H1 (cell line): Measurements from ENCODE around the gene PTPRC. TPM values are rescaled to one million over a fixed set of nuclear protein-coding genes. Genes with fewer than 3 reads are reported as not detected.

ENCODE experiments used
- CTCF ChIA-PET: fragments of 300-600 bp; sonication (Branson Sonifier 250); formaldehyde crosslinking; loops from one replicate; lab custom pipeline; 2021; ENCODE audit not compliant: partially characterized antibody; lab: Charles Lee
- POLR2A ChIA-PET: fragments of 300-600 bp; sonication (Branson Sonifier 250); formaldehyde crosslinking; loops from one replicate; lab custom pipeline; 2021; ENCODE audit warnings: inconsistent platforms; ENCODE audit not compliant: partially characterized antibody; lab: Charles Lee
- DNase-seq, 2 experiments: peaks; one replicate each; pipeline versions ENCODE4 v3.0.0 to v3.0.0-alpha.2; 2010 to 2022; ENCODE audit warnings: low spot score in 2 of 2, low read depth in 1 of 2, mixed read lengths in 1 of 2
- FAIRE-seq: peaks from 2 replicates; lab custom pipeline; 2011; peaks lifted over from hg19 to GRCh38; lab: Jason Lieb, UNC
- H2AFZ ChIP-seq: 2 replicates; pipeline ENCODE4 v1.8.1; 2012; ENCODE audit warnings: low read length, inconsistent platforms
- H2AK5ac ChIP-seq: 2 replicates; pipeline ENCODE4 v1.6.1; 2013; ENCODE audit warnings: low read depth, low read length
- H2BK120ac ChIP-seq: replicated peaks from 2 replicates; pipeline ENCODE3; 2013; ENCODE audit warnings: low read depth, low read length, inconsistent platforms
- H2BK12ac ChIP-seq: 2 replicates; pipeline ENCODE4 v1.6.1; 2013; ENCODE audit warnings: low read depth, low read length
- H2BK15ac ChIP-seq: 2 replicates; pipeline ENCODE4 v1.6.1; 2013; ENCODE audit warnings: low read length
- H2BK20ac ChIP-seq: 2 replicates; pipeline ENCODE4 v1.6.1; 2013; ENCODE audit warnings: low read length
- H2BK5ac ChIP-seq: 2 replicates; pipeline ENCODE4 v1.6.1; 2013; ENCODE audit warnings: low read depth, low read length
- H3K14ac ChIP-seq: 2 replicates; pipeline ENCODE4 v1.6.1; 2013; ENCODE audit warnings: inconsistent platforms; ENCODE audit not compliant: insufficient read length
- H3K18ac ChIP-seq: 2 replicates; pipeline ENCODE4 v1.6.1; 2013; ENCODE audit warnings: low read length; ENCODE audit errors: extremely low read depth
- H3K23ac ChIP-seq: 2 replicates; pipeline ENCODE4 v1.6.1; 2013; ENCODE audit warnings: inconsistent platforms; ENCODE audit not compliant: insufficient read length
- H3K23me2 ChIP-seq: 2 replicates; pipeline ENCODE4 v1.6.1; 2013; ENCODE audit warnings: low read depth, low read length
- H3K27ac ChIP-seq: 2 replicates; pipeline ENCODE4 v1.6.1; 2011; ENCODE audit warnings: low read depth, low read length, inconsistent platforms
- H3K27me3 ChIP-seq, 4 experiments: replicated peaks in 1 of 4; 1 replicate in 1 of 4; 2 replicates in 3 of 4; pipeline versions ENCODE4 v1.6.1 to v1.8.1; 2011 to 2013; ENCODE audit warnings: low read length in 3 of 4, mild to moderate bottlenecking in 3 of 4, inconsistent platforms in 2 of 4, mixed read lengths in 2 of 4, moderate library complexity in 1 of 4; ENCODE audit not compliant: control insufficient read depth in 3 of 4, insufficient read depth in 3 of 4; ENCODE audit errors: extremely low read depth in 1 of 4
- H3K36me3 ChIP-seq, 4 experiments: 2 replicates each; pipeline versions ENCODE4 v1.6.1 to v1.8.1; 2011 to 2013; ENCODE audit warnings: mild to moderate bottlenecking in 4 of 4, low read length in 3 of 4, moderate library complexity in 2 of 4, control low read depth in 1 of 4, inconsistent platforms in 1 of 4; ENCODE audit not compliant: insufficient read depth in 4 of 4, control insufficient read depth in 2 of 4
- H3K4ac ChIP-seq: replicated peaks from 2 replicates; pipeline ENCODE3; 2013; ENCODE audit warnings: low read length, low read depth, mixed read lengths, inconsistent platforms; ENCODE audit not compliant: insufficient read length
- H3K4me1 ChIP-seq, 4 experiments: replicated peaks in 1 of 4; 1 replicate in 1 of 4; 2 replicates in 3 of 4; pipeline versions ENCODE4 v1.6.1 to v1.8.1; 2011 to 2013; ENCODE audit warnings: low read length in 3 of 4, inconsistent platforms in 2 of 4, mixed read lengths in 1 of 4; ENCODE audit not compliant: insufficient read depth in 4 of 4, control insufficient read depth in 3 of 4
- H3K4me2 ChIP-seq, 2 experiments: 2 replicates each; pipeline versions ENCODE4 v1.6.1 to v1.8.1; 2011 to 2013; ENCODE audit warnings: low read depth in 2 of 2, low read length in 2 of 2, control low read depth in 1 of 2, inconsistent platforms in 1 of 2, mild to moderate bottlenecking in 1 of 2; ENCODE audit not compliant: insufficient read depth in 1 of 2
- H3K4me3 ChIP-seq, 4 experiments: fragments of 200-600, 300-600 bp in 1 of 4; sonication (generic), shearing (Covaris generic), sonication (Bioruptor Twin) in 1 of 4; 2 replicates each; pipeline versions ENCODE4 v1.5.1 to v1.8.1; 2011 to 2016; ENCODE audit warnings: low read length in 4 of 4, low read depth in 3 of 4, control low read depth in 2 of 4, inconsistent platforms in 2 of 4, mild to moderate bottlenecking in 2 of 4, mixed read lengths in 1 of 4, moderate library complexity in 1 of 4; ENCODE audit not compliant: insufficient read depth in 2 of 4; ENCODE audit errors: extremely low read depth in 1 of 4
- H3K56ac ChIP-seq: replicated peaks from 2 replicates; pipeline ENCODE3; 2013; ENCODE audit warnings: low read depth, mild to moderate bottlenecking, mixed read lengths, low read length, inconsistent platforms; ENCODE audit not compliant: insufficient read length
- H3K79me1 ChIP-seq: 2 replicates; pipeline ENCODE4 v1.6.1; 2013; ENCODE audit warnings: low read depth, low read length, control low read depth
- H3K79me2 ChIP-seq, 2 experiments: 2 replicates each; pipeline versions ENCODE4 v1.6.1 to v1.8.1; 2012 to 2013; ENCODE audit warnings: low read length in 2 of 2, mild to moderate bottlenecking in 2 of 2, inconsistent platforms in 1 of 2; ENCODE audit not compliant: insufficient read depth in 2 of 2, control insufficient read depth in 1 of 2
- H3K9ac ChIP-seq, 4 experiments: replicated peaks in 1 of 4; 1 replicate in 1 of 4; 2 replicates in 3 of 4; pipeline versions ENCODE4 v1.6.1 to v1.8.1; 2011 to 2013; ENCODE audit warnings: low read depth in 3 of 4, low read length in 3 of 4, control low read depth in 2 of 4, mild to moderate bottlenecking in 2 of 4, moderate library complexity in 2 of 4, inconsistent platforms in 1 of 4; ENCODE audit errors: extremely low read depth in 1 of 4
- H3K9me3 ChIP-seq, 2 experiments: 2 replicates each; pipeline versions ENCODE4 v1.6.1 to v1.8.1; 2012 to 2013; ENCODE audit warnings: mild to moderate bottlenecking in 2 of 2, moderate library complexity in 2 of 2, control low read depth in 1 of 2, inconsistent platforms in 1 of 2, low read depth in 1 of 2, low read length in 1 of 2, mixed read lengths in 1 of 2; ENCODE audit not compliant: insufficient read depth in 2 of 2
- H4K20me1 ChIP-seq, 2 experiments: replicated peaks in 1 of 2; 2 replicates each; pipeline versions ENCODE3 to v1.8.1; 2011 to 2013; ENCODE audit warnings: inconsistent platforms in 2 of 2, low read length in 2 of 2, mild to moderate bottlenecking in 1 of 2; ENCODE audit not compliant: insufficient read depth in 2 of 2, control insufficient read depth in 1 of 2
- H4K5ac ChIP-seq: 2 replicates; pipeline ENCODE4 v1.6.1; 2013; ENCODE audit warnings: low read length, low read depth, mixed read lengths, inconsistent platforms; ENCODE audit not compliant: insufficient read length
- H4K8ac ChIP-seq: 2 replicates; pipeline ENCODE4 v1.8.0; 2013; ENCODE audit warnings: mild to moderate bottlenecking, moderate library complexity, low read length, inconsistent platforms; ENCODE audit not compliant: insufficient read depth; ENCODE audit errors: extremely low read depth
- H4K91ac ChIP-seq: replicated peaks from 2 replicates; pipeline ENCODE3; 2013; ENCODE audit warnings: low read length, mixed read lengths, inconsistent platforms; ENCODE audit not compliant: insufficient read length
- RBBP5 ChIP-seq: IDR thresholded peaks from 2 replicates; pipeline ENCODE4 v1.7.1; 2012; ENCODE audit warnings: low read depth, mild to moderate bottlenecking, inconsistent platforms, low read length, moderate library complexity, borderline replicate concordance
- WGBS, 2 experiments: shearing (Covaris generic) in 1 of 2; methylation state at CpG; one replicate each; pipeline versions ENCODE4 v1.1.6 to v1.1.7; 2013 to 2015; ENCODE audit warnings: low lambda C conversion rate in 2 of 2, mixed read lengths in 2 of 2, inconsistent platforms in 1 of 2, low coverage in 1 of 2, missing lambda C conversion rate in 1 of 2; ENCODE audit not compliant: insufficient replicate concordance in 2 of 2, insufficient coverage in 1 of 2, insufficient read length in 1 of 2; ENCODE audit errors: extremely low coverage in 1 of 2, missing lambda C conversion rate in 1 of 2; 5-methylcytosine and 5-hydroxymethylcytosine counted together
- polyA plus RNA-seq, 7 experiments: library from polyadenylated mRNA; depleted of rRNA in 3 of 7; stranded (reverse) in 5 of 7; unstranded in 2 of 7; fragments of >200 nt in 5 of 7; fragments of 200-250 nt in 2 of 7; gene quantifications; 1 replicate in 5 of 7; 2 replicates in 1 of 7; 4 replicates in 1 of 7; pipeline versions ENCODE4 v1.2.1 to v1.2.3, GENCODE V29; 2011 to 2013; ENCODE audit warnings: missing spikeins in 2 of 7, mixed read lengths in 2 of 7
- total RNA-seq: library from RNA; stranded (reverse); fragmentation: NEBNext Ultra II Directional; extraction: Animal tissue kit (Norgen Biotek cat#: 25700); gene quantifications from 2 replicates; pipeline ENCODE4 v1.2.1, GENCODE V29; 2021
- TF ChIP-seq, protein P1 (sequence below), 3 experiments: IDR thresholded peaks; 1 replicate in 2 of 3; 2 replicates in 1 of 3; pipeline versions ENCODE4 v1.5.1 to v1.6.1; 2011; ENCODE audit warnings: low read length in 3 of 3, mild to moderate bottlenecking in 3 of 3, inconsistent platforms in 2 of 3, low read depth in 1 of 3, moderate library complexity in 1 of 3; ENCODE audit not compliant: insufficient read depth in 1 of 3; ENCODE audit errors: control extremely low read depth in 1 of 3

PTPRC gene
- total and polyA plus RNA-seq, 2 of the 8 experiments (the other 6 are each of a cell fraction or from before 2014, with no cell fraction given) = 0.05 TPM; not detected in 1

DNA sequence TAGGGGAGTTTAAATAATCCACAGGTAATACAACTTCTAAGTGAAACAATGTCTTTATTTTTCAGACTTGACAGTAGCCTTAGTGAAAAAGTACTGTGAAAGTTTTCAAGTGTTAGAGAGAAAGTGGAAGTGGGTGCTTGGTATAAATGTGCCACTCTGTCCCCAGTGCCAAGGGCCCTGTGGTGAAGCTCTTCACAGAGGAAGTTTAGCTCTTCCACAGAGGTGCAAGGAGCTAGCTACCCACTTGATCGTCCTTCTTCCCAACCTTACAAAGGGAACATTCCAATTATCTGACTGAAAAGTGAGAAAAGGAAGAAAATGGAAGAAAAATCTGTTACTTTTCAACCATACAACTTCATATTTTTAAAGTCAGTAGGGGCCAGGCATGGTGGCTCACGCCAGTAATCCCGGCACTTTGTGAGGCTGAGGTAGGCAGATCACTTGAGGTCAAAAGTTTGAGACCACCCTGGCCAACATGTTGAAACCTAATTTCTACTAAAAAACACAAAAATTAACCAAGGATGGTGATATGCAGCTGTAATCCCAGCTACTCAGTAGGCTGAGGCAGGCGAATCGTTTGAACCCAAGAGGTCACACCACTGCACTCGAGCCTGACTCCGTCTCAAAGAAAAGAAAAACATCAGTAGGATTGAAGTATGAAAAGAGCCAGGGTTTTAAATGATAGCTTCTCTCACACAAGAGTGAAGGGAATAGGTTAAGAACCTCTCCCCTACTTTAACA lies 41.0 kb upstream of the PTPRC start:
- Histone ChIP-seq H3K9ac (no peak overlapping the region), H3K79me1 (no peaks in the 10 kb centered on the region), H3K4me3 (no peak overlapping the region), H3K23me2 (no peaks in the 10 kb centered on the region), H2BK120ac (no peak overlapping the region), H3K56ac (no peak overlapping the region), H3K14ac (no peak overlapping the region), H4K20me1 (no peaks in the 10 kb centered on the region), H3K4me2 (no peak overlapping the region), H3K4me1 (no peaks in the 10 kb centered on the region), H3K4ac (no peak overlapping the region), H2BK20ac (no peak overlapping the region), H3K36me3 (no peaks in the 10 kb centered on the region; a peak in 1 of 8 replicates), H2AK5ac (no peak overlapping the region), H4K91ac (no peak overlapping the region), H2BK12ac (no peak overlapping the region), H2BK15ac (no peak overlapping the region), H3K9me3 (peaks cover 0 to 10% of the 10 kb centered on the region in 2 experiments; a peak in 1 of 4 replicates), H3K18ac (no peak overlapping the region), H2AFZ (no peak overlapping the region), H3K23ac (no peak overlapping the region), H3K79me2 (no peaks in the 10 kb centered on the region), H4K5ac (no peak overlapping the region), H3K27ac (no peak overlapping the region), H2BK5ac (no peak overlapping the region), H3K27me3 (no peaks in the 10 kb centered on the region), H4K8ac (no peak overlapping the region)
- TF ChIP-seq RBBP5 = no peak
- TF ChIP-seq, protein P1, sequence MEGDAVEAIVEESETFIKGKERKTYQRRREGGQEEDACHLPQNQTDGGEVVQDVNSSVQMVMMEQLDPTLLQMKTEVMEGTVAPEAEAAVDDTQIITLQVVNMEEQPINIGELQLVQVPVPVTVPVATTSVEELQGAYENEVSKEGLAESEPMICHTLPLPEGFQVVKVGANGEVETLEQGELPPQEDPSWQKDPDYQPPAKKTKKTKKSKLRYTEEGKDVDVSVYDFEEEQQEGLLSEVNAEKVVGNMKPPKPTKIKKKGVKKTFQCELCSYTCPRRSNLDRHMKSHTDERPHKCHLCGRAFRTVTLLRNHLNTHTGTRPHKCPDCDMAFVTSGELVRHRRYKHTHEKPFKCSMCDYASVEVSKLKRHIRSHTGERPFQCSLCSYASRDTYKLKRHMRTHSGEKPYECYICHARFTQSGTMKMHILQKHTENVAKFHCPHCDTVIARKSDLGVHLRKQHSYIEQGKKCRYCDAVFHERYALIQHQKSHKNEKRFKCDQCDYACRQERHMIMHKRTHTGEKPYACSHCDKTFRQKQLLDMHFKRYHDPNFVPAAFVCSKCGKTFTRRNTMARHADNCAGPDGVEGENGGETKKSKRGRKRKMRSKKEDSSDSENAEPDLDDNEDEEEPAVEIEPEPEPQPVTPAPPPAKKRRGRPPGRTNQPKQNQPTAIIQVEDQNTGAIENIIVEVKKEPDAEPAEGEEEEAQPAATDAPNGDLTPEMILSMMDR (IDR thresholded peaks at IDR 0.05; ENCODE audit: control extremely low read depth in 1 of 3, insufficient read depth in 1 of 3, low read depth in 1 of 3, low read length in 3 of 3) = no peak
- POLR2A ChIA-PET = no interaction called here
- DNase-seq = no peak
- CTCF ChIA-PET = no interaction called here
- FAIRE-seq = no peak
- WGBS, 2 experiments = 95% methylated on average over 7 of the region's 7 CpGs; no CpG with 5 or more reads in 1 of the 2 experiments
